GM13977 (cell line): Measurements from ENCODE around the gene NSUN3.

Experiments used
- DNase-seq: peaks from one replicate; pipeline ENCODE4 v3.0.0; 2012; ENCODE audit warnings: low spot score
- in situ Hi-C: fragments of 300-500 bp; cut with MboI; formaldehyde crosslinking; loops from one replicate; pipeline ENCODE4 v1.12.0; 2022; ENCODE audit warnings: low sequenced_read_pairs, low pct_unique_long_range_greater_than_20kb, mixed read lengths, inconsistent platforms; ENCODE audit not compliant: unreplicated experiment
- TF ChIP-seq, protein P1 (sequence below): IDR thresholded peaks from 2 replicates; pipeline ENCODE4 v1.5.1; 2012; ENCODE audit warnings: mild to moderate bottlenecking, control low read depth; ENCODE audit not compliant: insufficient read depth; ENCODE audit errors: extremely low read depth, missing control alignments

The NSUN3 gene

DNA sequence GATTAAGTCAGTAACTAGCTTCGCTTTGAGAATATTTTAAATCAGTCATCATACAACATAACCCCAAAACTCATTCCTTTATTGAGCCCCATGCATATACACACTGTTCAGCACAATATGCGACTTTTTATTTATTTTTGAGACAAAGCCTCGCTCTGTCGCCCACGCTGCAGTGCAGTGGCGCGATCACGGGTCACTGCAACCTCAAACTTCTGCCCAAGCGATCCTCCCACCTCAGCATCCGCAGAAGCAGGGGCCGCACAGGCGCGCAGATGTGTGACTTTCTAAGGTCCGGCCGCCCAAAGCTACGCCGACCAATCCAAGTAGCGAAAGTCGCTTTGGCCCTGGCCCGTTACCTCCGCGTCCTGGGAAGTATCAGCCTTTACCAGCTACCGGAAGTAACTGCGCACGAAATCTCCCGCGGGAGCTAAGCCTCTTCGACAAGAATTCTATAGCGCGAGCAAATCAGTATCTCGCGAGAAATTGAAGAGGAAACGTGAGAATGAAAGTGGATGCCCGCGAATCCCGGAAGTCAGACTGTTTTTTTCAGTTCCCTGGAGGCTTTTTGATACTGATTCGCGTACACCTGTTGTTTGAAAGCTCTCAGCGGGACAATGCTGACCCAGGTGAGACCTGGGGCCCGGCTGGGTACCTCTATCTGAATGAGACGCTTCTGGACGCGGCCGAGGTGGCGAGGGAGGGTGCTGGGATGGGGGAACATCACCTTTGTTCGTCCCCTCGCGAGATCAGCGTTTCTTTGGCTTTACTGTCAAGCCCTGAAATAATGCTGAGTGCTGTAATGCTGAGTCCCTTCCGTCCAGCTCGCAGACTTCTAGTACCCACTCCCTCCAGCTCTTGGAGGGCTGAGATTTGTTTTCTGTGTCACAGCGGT lies at the start of gene NSUN3, which contains the start of gene DHFR2:
NSUN3 (plus strand) TSS at position 549 of the 892 bp plus-strand sequence; CDS start at position 615, 66 bp downstream.
DHFR2 (minus strand) TSS at position 404 of the 892 bp plus-strand sequence. CDS start 1,405 bp downstream, outside the sequence.
- in situ Hi-C loops, result no loop called here
- DNase-seq, result peak; percentile 74
- TF ChIP-seq, protein P1, sequence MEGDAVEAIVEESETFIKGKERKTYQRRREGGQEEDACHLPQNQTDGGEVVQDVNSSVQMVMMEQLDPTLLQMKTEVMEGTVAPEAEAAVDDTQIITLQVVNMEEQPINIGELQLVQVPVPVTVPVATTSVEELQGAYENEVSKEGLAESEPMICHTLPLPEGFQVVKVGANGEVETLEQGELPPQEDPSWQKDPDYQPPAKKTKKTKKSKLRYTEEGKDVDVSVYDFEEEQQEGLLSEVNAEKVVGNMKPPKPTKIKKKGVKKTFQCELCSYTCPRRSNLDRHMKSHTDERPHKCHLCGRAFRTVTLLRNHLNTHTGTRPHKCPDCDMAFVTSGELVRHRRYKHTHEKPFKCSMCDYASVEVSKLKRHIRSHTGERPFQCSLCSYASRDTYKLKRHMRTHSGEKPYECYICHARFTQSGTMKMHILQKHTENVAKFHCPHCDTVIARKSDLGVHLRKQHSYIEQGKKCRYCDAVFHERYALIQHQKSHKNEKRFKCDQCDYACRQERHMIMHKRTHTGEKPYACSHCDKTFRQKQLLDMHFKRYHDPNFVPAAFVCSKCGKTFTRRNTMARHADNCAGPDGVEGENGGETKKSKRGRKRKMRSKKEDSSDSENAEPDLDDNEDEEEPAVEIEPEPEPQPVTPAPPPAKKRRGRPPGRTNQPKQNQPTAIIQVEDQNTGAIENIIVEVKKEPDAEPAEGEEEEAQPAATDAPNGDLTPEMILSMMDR, result no peak

DNA sequence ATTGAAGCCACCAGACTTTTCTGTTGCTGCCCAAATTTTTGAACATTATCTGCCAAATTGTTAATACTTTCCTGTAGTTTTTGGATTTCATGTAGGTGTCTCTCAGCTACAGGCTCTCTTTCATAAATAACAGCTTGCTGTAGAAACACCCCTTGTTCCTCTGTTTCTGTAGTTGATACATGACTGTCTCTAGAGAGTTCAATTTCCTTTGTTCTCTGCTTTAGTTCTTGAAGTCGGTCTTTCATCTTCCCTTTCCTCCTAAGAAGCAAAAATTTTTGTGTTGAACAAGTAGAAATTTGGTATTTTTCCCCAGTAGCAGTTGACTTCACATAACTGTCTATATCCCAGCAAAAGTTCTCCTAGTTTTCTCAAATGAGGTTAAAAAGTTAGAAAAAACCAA lies 47.8 kb upstream of the NSUN3 start:
- TF ChIP-seq, protein P1, result no peak
- in situ Hi-C loops, result no loop called here

DNA sequence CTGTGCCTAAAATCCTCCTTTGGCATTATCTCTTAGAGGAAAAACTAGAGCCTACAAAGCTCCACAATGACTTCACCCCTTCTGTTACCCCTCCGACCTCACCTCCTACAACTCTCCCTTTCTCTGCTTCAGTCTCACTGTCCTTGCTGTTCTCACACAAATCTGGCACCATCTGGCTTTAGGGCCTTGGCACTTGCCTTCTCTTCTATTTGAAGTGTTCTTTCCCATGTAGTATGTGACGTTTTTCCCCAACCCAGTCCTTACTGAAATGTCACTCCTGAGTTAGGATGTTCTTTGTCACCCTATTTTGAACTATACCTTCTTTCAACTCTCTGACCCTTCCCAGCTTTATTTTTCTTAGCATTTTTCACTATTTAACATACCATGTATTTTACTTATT lies 43.2 kb upstream of the NSUN3 start:
- no peak for DNase-seq
- TF ChIP-seq, protein P1, result no peak
- in situ Hi-C loops, result no loop called here

More for the DNA sequence above, 47.8 kb upstream of the NSUN3 start:
- DNase-seq, result no peak

DNA sequence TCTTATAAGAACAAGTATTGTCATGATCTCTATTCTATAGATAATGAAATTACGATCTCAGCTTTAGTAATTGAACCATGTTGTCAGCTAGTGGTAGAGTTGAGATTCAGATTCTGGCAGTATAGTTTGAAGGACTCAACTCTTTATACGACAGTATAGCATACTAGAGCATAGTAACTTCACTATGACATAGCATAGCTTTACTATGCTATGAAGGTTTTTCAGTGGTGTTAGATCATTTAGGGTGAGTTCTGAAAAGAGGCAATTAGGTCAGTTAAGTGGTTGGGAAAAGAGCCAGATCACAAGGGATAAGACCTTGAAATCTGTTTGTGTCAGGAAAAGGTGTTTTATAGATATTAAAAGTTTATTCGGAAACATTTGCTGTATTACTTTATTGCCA lies 42.6 kb upstream of the NSUN3 start:
- in situ Hi-C loops, result no loop called here
- DNase-seq, result no peak
- TF ChIP-seq, protein P1, result no peak

DNA sequence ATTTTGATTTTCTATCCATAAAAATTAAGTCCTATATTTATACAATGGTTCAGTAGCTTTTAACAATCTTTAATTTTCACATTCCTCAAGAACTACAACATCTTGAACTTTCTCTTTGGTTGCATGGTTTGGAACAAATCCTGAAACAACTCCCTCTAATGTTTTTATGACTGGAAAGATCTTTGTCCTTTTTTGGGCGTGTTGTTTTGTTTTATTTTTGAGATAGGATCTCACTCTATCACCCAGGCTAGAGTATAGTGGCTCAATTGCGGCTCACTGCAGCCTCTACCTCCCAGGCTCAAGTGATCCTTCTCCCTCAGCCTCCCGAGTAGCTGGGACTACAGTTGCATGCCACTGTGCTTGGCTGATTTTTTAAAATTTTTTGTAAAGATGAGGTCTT lies 38.5 kb upstream of the NSUN3 start:
- DNase-seq, result no peak
- in situ Hi-C loops, result no loop called here
- TF ChIP-seq, protein P1, result no peak

DNA sequence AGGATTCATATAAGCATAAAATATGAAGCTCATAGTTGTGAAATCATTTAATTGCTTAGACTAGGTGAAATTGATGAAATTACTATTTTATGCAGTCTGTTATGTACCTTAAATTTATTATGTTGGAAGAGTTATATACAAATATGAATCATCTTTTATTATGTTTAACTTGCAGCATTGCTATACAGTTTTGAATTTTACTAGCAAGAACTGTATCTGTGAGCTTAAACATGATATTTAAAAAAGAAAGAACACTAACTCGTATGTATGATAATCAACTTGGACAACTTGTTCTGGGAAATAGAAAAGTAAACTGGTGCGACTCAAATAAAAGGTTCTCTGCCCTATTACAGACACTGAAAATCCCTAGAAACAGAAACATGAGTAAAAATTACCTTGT lies 36.2 kb upstream of the NSUN3 start:
- no peak for DNase-seq
- TF ChIP-seq, protein P1, result no peak
- in situ Hi-C loops, result no loop called here
